Neutrophil (primary cell): ENCODE results near the gene PIP4K2C.

Experiments used
- H3K27ac ChIP-seq: fragments of 200-600 bp; sonication (generic); 2 replicates; pipeline ENCODE4 v1.5.1; 2016; ENCODE audit warnings: mild to moderate bottlenecking, moderate library complexity
- H3K27me3 ChIP-seq: fragments of 200-600 bp; sonication (generic); 2 replicates; pipeline ENCODE4 v1.6.0; 2016; ENCODE audit warnings: mild to moderate bottlenecking
- H3K36me3 ChIP-seq: fragments of 200-600 bp; sonication (generic); 2 replicates; pipeline ENCODE4 v1.5.1; 2017
- H3K4me1 ChIP-seq, 2 experiments: fragments of 200-600 bp in 1 of 2; sonication (generic) in 1 of 2; 1 replicate in 1 of 2; 2 replicates in 1 of 2; pipeline versions ENCODE4 v1.5.1 to v1.6.1; 2013 to 2016; ENCODE audit warnings: low read depth in 1 of 2, low read length in 1 of 2, mild to moderate bottlenecking in 1 of 2, moderate library complexity in 1 of 2; ENCODE audit not compliant: control insufficient read depth in 1 of 2, insufficient read depth in 1 of 2
- H3K4me3 ChIP-seq, 2 experiments: fragments of 200-600 bp in 1 of 2; sonication (generic) in 1 of 2; 1 replicate in 1 of 2; 2 replicates in 1 of 2; pipeline ENCODE4 v1.5.1; 2013 to 2016; ENCODE audit warnings: low read depth in 1 of 2, low read length in 1 of 2, mild to moderate bottlenecking in 1 of 2, moderate library complexity in 1 of 2
- H3K9me3 ChIP-seq: fragments of 200-600 bp; sonication (generic); 2 replicates; pipeline ENCODE4 v1.5.1; 2016
- CTCF ChIP-seq: fragments of 200-600 bp; sonication (generic); IDR thresholded peaks from 2 replicates; pipeline ENCODE4 v1.5.1; 2016; ENCODE audit warnings: antibody characterized with exemption

The PIP4K2C gene

GRCh38 chr12:57622293-57623245 is 31.6 kb downstream of the PIP4K2C start:
- H3K4me1 ChIP-seq, result peaks cover 20 to 28% of the 10 kb centered on the region in 2 experiments
- no peaks in the 10 kb centered on the region for H3K36me3 ChIP-seq
- H3K27ac ChIP-seq, result no peak overlapping the region
- no peak overlapping the region for H3K4me3 ChIP-seq
- TF ChIP-seq CTCF, result no peak
- H3K27me3 ChIP-seq, result peaks cover 100% of the 10 kb centered on the region
- H3K9me3 ChIP-seq, result no peaks in the 10 kb centered on the region

GRCh38 chr12:57623385-57623784 is 32.4 kb downstream of the PIP4K2C start:
- H3K9me3 ChIP-seq, result no peaks in the 10 kb centered on the region
- no peak for TF ChIP-seq CTCF
- peaks cover 25 to 29% of the 10 kb centered on the region in 2 experiments for H3K4me1 ChIP-seq
- no peak overlapping the region for H3K27ac ChIP-seq
- H3K4me3 ChIP-seq, result no peak overlapping the region
- H3K27me3 ChIP-seq, result peaks cover 100% of the 10 kb centered on the region
- no peaks in the 10 kb centered on the region for H3K36me3 ChIP-seq

- Histone ChIP-seq H3K4me3 (no peak overlapping the region), H3K4me1 (peaks cover 25 to 29% of the 10 kb centered on the region in 2 experiments), H3K27ac (no peak overlapping the region), H3K36me3 (no peaks in the 10 kb centered on the region), H3K27me3 (peaks cover 100% of the 10 kb centered on the region), H3K9me3 (no peaks in the 10 kb centered on the region)
- no peak for TF ChIP-seq CTCF
Measured at GRCh38 chr12:57623811-57624390, 32.9 kb downstream of the PIP4K2C start.

GRCh38 chr12:57624441-57625220 is 33.6 kb downstream of the PIP4K2C start:
- Histone ChIP-seq H3K4me1 (peaks cover 22 to 25% of the 10 kb centered on the region in 2 experiments), H3K4me3 (no peak overlapping the region), H3K36me3 (no peaks in the 10 kb centered on the region), H3K27me3 (peaks cover 100% of the 10 kb centered on the region), H3K27ac (no peak overlapping the region), H3K9me3 (no peaks in the 10 kb centered on the region)
- no peak for TF ChIP-seq CTCF

GRCh38 chr12:57625261-57626032 is 34.5 kb downstream of the PIP4K2C start:
- Histone ChIP-seq H3K4me1 (peaks cover 21% of the 10 kb centered on the region in 2 experiments), H3K9me3 (no peaks in the 10 kb centered on the region), H3K36me3 (no peaks in the 10 kb centered on the region), H3K27ac (no peak overlapping the region), H3K27me3 (peaks cover 100% of the 10 kb centered on the region), H3K4me3 (no peak overlapping the region)
- TF ChIP-seq CTCF, result no peak
